ENCODE results near the gene EMP3.

The EMP3 gene

GRCh38 chr19:48379058-48379457 lies 53.7 kb downstream of the EMP3 start:
- no peak for DNase-seq

Data from suppressor macrophage (primary cell).